MCF 10A (cell line): ENCODE data around the gene REG1B. TPM values are rescaled to one million over a fixed set of nuclear protein-coding genes. Genes with fewer than 3 reads are reported as not detected.

Experiments
- BruUV-seq: library from RNA; stranded (reverse); fragments of 400-500 nt; replicated peaks from 2 replicates; lab custom pipeline; 2021; lab: Mats Ljungman, UMichigan
- CTCF ChIA-PET: fragments of 300-600 bp; sonication (Branson Sonifier 250); formaldehyde crosslinking; extraction: SDS; loops from one replicate; lab custom pipeline; 2021; ENCODE audit warnings: antibody characterized with exemption, inconsistent platforms; lab: Yijun Ruan, JAX
- POLR2A ChIA-PET: fragments of 300-600, 350-650 bp; sonication (Branson Sonifier 250); formaldehyde crosslinking; extraction: SDS; loops from one replicate; lab custom pipeline; 2020; ENCODE audit warnings: antibody characterized with exemption, inconsistent platforms; lab: Yijun Ruan, JAX
- DNase-seq: peaks from one replicate; pipeline ENCODE4 v3.0.0-alpha.2; 2018; ENCODE audit not compliant: unreplicated experiment
- H3K27ac Mint-ChIP-seq: one replicate; pipeline ENCODE4 v1.8.0; 2022; ENCODE audit warnings: mild to moderate bottlenecking, low read depth, mixed read lengths; ENCODE audit not compliant: unreplicated experiment
- H3K27me3 Mint-ChIP-seq: one replicate; pipeline ENCODE4 v1.8.0; 2022; ENCODE audit warnings: mixed read lengths; ENCODE audit not compliant: insufficient read depth, unreplicated experiment
- H3K36me3 Mint-ChIP-seq: one replicate; pipeline ENCODE4 v1.8.0; 2022; ENCODE audit warnings: mild to moderate bottlenecking, moderate library complexity, mixed read lengths; ENCODE audit not compliant: insufficient read depth, unreplicated experiment
- H3K4me1 Mint-ChIP-seq: one replicate; pipeline ENCODE4 v1.8.0; 2022; ENCODE audit warnings: mixed read lengths; ENCODE audit not compliant: insufficient read depth, unreplicated experiment
- H3K4me3 Mint-ChIP-seq: one replicate; pipeline ENCODE4 v1.8.0; 2022; ENCODE audit warnings: mild to moderate bottlenecking, moderate library complexity, mixed read lengths; ENCODE audit not compliant: unreplicated experiment
- H3K9me3 Mint-ChIP-seq: one replicate; pipeline ENCODE4 v1.8.0; 2022; ENCODE audit warnings: mixed read lengths; ENCODE audit not compliant: unreplicated experiment
- CTCF ChIP-seq: fragments of 200-600 bp; IDR thresholded peaks from one replicate; pipeline ENCODE4 v1.8.0; 2022; ENCODE audit warnings: antibody characterized with exemption, mild to moderate bottlenecking; ENCODE audit not compliant: unreplicated experiment
- intact Hi-C: fragments of 100-400 bp; cut with micrococcal nuclease; formaldehyde crosslinking; loops from 2 replicates; pipeline ENCODE4 v1.14.1; 2022
- total RNA-seq: library from RNA; stranded (reverse); gene quantifications from 2 replicates; pipeline ENCODE4 v1.2.3, GENCODE V29; 2022

The REG1B gene
- total RNA-seq, 1 experiment from 2014 or later = not detected

- no peak for DNase-seq
- H3K4me1 Mint-ChIP-seq = no peaks in the 10 kb centered on the region
- H3K4me3 Mint-ChIP-seq = no peak overlapping the region
- no peak for TF ChIP-seq CTCF
- no peaks in the 10 kb centered on the region for H3K36me3 Mint-ChIP-seq
- H3K9me3 Mint-ChIP-seq = peaks cover 16% of the 10 kb centered on the region
- no peaks in the 10 kb centered on the region for H3K27me3 Mint-ChIP-seq
- ChIA-PET CTCF (no interaction called here), POLR2A (no interaction called here)
- H3K27ac Mint-ChIP-seq = no peak overlapping the region
- BruUV-seq = no TSS peak
- intact Hi-C loops = no loop called here
Observed at GRCh38 chr2:79105259-79105658, 17.5 kb upstream of the REG1B start.

GRCh38 chr2:79103214-79103613 lies 15.4 kb upstream of the REG1B start:
- Mint-ChIP-seq H3K27ac (no peak overlapping the region), H3K4me3 (no peak overlapping the region), H3K4me1 (no peaks in the 10 kb centered on the region), H3K9me3 (peaks cover 16% of the 10 kb centered on the region), H3K27me3 (no peaks in the 10 kb centered on the region), H3K36me3 (no peaks in the 10 kb centered on the region)
- no TSS peak for BruUV-seq
- intact Hi-C loops = no loop called here
- ChIA-PET CTCF (interaction anchor here (0.6 kb wide), 1 partner anchor 1787 kb away, joined by 3 read pairs; no protein-coding TSS in a partner anchor), POLR2A (no interaction called here)
- no peak for DNase-seq
- TF ChIP-seq CTCF = no peak

GRCh38 chr2:79101024-79101423 lies 13.2 kb upstream of the REG1B start:
- CTCF ChIA-PET = no interaction called here

GRCh38 chr2:79100285-79100684 lies 12.5 kb upstream of the REG1B start:
- H3K9me3 Mint-ChIP-seq = peaks cover 16% of the 10 kb centered on the region
- intact Hi-C loops = no loop called here
- H3K4me3 Mint-ChIP-seq = no peak overlapping the region
- ChIA-PET CTCF (no interaction called here), POLR2A (no interaction called here)
- no peaks in the 10 kb centered on the region for H3K27me3 Mint-ChIP-seq
- no TSS peak for BruUV-seq
- no peak for TF ChIP-seq CTCF
- no peak for DNase-seq
- H3K36me3 Mint-ChIP-seq = no peaks in the 10 kb centered on the region
- no peak overlapping the region for H3K27ac Mint-ChIP-seq
- H3K4me1 Mint-ChIP-seq = no peaks in the 10 kb centered on the region

More at GRCh38 chr2:79101024-79101423, 13.2 kb upstream of the REG1B start:
- intact Hi-C loops = no loop called here
- Mint-ChIP-seq H3K9me3 (peaks cover 16% of the 10 kb centered on the region), H3K4me3 (no peak overlapping the region), H3K36me3 (no peaks in the 10 kb centered on the region), H3K4me1 (no peaks in the 10 kb centered on the region), H3K27me3 (no peaks in the 10 kb centered on the region), H3K27ac (no peak overlapping the region)
- no TSS peak for BruUV-seq
- POLR2A ChIA-PET = no interaction called here
- DNase-seq = no peak
- TF ChIP-seq CTCF = no peak
